GM12873 (cell line): ENCODE results near the gene RNF38.

Experiments
- TF ChIP-seq, protein P1 (sequence below): IDR thresholded peaks from 2 replicates; pipeline ENCODE4 v1.5.1; 2012; ENCODE audit warnings: low read depth, mild to moderate bottlenecking, moderate library complexity, low read length, control low read depth; ENCODE audit not compliant: insufficient read depth; ENCODE audit errors: missing control alignments

The RNF38 gene

DNA sequence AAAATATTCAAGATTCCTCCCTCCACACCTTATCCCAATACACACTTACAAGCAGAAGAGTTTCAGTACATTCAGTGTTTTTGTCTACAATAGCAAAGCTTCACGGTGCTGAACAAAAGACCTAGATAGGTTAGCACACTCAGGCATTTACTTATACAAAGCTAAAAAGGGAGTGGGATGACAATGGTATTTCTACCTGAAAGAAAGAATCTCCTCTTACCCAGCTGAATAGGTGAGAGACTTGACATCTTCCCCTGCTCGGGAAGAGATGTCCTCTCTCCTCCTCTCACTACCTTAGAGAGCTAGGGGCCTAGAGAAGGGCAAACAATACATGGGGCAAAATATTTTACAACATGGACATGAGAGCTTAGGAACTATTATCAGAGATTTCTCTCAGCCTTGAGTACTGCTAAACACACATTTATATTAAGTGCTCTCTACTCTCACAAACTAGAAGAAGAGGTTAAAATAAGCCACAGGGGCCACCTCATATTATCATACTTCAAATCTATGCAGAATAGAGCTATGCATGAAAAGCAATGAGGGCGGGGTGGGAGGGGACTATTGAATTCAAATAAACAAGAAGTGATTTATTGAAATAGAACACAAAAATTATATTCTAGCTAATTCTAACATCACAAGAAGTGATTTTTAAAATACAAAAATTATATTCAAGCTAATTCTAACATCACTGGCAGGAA, 38.6 kb upstream of the RNF38 start:
- TF ChIP-seq, protein P1, sequence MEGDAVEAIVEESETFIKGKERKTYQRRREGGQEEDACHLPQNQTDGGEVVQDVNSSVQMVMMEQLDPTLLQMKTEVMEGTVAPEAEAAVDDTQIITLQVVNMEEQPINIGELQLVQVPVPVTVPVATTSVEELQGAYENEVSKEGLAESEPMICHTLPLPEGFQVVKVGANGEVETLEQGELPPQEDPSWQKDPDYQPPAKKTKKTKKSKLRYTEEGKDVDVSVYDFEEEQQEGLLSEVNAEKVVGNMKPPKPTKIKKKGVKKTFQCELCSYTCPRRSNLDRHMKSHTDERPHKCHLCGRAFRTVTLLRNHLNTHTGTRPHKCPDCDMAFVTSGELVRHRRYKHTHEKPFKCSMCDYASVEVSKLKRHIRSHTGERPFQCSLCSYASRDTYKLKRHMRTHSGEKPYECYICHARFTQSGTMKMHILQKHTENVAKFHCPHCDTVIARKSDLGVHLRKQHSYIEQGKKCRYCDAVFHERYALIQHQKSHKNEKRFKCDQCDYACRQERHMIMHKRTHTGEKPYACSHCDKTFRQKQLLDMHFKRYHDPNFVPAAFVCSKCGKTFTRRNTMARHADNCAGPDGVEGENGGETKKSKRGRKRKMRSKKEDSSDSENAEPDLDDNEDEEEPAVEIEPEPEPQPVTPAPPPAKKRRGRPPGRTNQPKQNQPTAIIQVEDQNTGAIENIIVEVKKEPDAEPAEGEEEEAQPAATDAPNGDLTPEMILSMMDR: no peak

DNA sequence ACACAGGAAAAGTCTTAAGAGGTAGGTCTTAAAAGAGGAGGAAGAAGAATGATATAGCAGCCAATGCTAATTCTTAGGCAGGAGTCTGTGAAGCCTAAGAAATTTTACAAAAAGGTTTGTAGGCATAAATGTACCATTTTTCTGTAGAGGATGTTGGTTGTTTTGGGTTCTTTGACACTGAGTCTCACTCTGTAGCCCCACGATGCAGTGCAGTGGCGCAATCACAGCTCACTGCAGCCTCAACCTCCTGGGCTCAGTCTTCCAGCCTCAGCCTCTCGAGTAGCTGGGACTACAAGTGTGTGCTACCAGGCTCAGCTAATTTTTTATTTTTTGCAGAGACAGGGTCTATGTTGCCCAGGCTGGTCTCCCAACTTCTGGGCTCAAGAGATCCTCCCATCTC, 37.7 kb upstream of the RNF38 start:
- TF ChIP-seq, protein P1: no peak

DNA sequence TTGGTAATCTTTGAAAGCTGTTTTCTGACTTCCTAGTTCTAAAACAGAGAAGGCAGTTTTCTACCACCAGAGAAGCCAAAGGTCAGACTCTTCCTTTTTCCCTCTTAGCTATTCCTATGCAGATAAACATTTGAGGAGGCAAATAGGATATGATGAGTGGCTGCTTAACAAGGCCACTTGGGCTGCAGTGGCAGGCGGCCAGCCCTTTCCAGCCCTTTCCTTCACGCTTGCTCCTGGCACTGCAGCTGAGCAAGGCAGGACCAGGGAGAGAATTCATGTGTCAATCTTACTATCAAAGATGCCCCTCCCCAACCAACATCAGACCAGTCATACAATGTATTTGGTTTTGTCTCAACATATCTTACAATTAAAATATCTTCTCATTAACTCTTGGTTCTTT, 36.8 kb upstream of the RNF38 start:
- TF ChIP-seq, protein P1: no peak

DNA sequence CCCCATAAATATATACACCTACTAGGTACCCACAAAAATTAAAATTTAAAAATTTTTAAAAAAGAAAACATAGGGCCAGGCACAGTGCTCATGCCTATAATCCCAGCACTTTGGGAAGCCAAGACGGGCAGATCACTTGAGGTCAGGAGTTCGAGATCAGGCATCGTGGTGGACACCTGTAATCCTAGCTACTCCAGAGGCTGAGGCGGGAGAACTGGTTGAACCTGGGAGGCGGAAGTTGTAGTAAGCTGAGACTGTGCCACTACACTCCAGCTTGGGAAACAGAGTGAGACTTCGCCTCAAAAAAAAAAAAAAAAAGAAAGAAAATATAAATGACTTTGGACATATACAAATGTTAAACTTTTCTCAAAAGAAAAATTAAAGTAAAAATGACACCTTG, 33.3 kb upstream of the RNF38 start:
- TF ChIP-seq, protein P1: no peak

DNA sequence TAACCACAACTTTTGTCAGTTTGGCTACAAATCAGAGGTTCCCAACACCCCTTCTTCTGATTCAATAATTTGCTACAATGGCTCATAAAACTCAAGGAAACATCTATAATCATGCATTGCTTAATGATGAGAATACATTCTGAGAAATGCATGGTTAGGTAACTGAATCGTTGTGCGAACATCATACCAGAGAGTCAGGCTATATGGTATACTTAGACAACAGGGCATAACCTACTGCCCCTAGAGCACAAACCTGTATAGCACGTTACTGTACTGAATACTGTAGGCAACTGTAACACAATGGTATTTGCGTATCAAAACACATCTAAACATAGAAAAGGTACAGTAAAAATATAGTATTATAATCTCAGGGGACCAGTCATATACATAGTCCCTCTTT, 31.0 kb upstream of the RNF38 start:
- TF ChIP-seq, protein P1: no peak

DNA sequence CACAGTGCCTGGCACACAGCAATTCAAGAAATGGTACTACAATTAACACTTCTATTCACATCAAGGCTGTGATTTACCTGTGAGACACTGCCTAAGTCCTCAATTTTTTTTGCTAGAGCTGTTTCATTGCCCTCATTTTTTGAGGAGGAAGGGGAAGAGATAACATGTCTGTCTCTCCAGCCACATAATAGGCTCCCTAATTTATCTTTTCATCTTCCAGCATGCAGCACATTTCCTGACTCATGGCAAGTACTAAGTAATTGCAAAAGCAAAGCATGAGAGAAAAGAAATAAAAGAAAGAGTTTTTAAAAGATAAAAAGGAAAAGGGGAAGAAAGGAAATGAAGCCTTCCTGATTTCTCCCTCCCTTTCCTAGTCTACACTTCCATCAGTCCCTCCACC, 26.9 kb upstream of the RNF38 start:
- TF ChIP-seq, protein P1: no peak

DNA sequence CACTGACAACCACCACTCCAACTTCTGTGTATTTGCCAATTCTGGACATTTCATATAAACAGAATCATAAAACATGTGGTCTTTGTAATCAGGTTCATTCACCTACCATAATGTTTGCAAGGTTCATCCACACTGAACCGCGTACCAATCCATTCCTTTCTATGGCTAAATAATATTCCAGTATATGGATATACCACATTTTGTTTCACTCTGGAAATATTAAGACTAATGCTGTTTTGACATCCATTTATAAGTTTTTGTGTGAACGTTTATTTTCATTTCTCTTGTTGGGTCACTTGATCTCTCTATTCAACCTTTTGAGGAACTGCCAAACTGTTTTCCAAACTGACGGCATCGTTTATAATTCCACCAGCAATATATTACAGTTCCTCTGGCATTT, 26.3 kb upstream of the RNF38 start:
- TF ChIP-seq, protein P1: no peak
